GM12878 (cell line): ENCODE results near the gene CBX7. TPM values are rescaled to one million over a fixed set of nuclear protein-coding genes. Genes with fewer than 3 reads are reported as not detected.

Source experiments
- BCL11A ChIP-seq: IDR thresholded peaks from 2 replicates; pipeline ENCODE4 v1.6.1; 2011; ENCODE audit warnings: low read depth, low read length
- CBX3 ChIP-seq: fragments of 200-600 bp; sonication (generic); IDR thresholded peaks from 2 replicates; pipeline ENCODE4 v1.6.1; 2016; ENCODE audit warnings: low read depth, borderline replicate concordance
- CREB1 ChIP-seq: IDR thresholded peaks from 2 replicates; pipeline ENCODE4 v1.6.1; 2012; ENCODE audit warnings: low read depth, mild to moderate bottlenecking, inconsistent platforms
- E2F8 ChIP-seq: fragments of 450-650 bp; IDR thresholded peaks from 2 replicates; pipeline ENCODE4 v1.6.1; 2018; ENCODE audit warnings: mild to moderate bottlenecking, low read depth, moderate library complexity; ENCODE audit not compliant: partially characterized antibody
- ESRRA ChIP-seq: IDR thresholded peaks from 2 replicates; pipeline ENCODE4 v1.6.1; 2012; ENCODE audit warnings: mild to moderate bottlenecking, low read length, improper control_type of control experiment
- HDAC6 ChIP-seq: fragments of 200-600 bp; sonication (generic); IDR thresholded peaks from one replicate; pipeline ENCODE4 v1.8.0; 2017; ENCODE audit warnings: antibody characterized with exemption; ENCODE audit not compliant: unreplicated experiment
- MAX ChIP-seq: IDR thresholded peaks from 2 replicates; pipeline ENCODE4 v1.6.1; 2012; ENCODE audit warnings: low read depth, low read length, improper control_type of control experiment
- MXI1 ChIP-seq: fragments of 150-350 bp; IDR thresholded peaks from 2 replicates; pipeline ENCODE4 v1.6.1; 2011; ENCODE audit warnings: low read depth, mild to moderate bottlenecking, inconsistent platforms, low read length, improper control_type of control experiment
- NFXL1 ChIP-seq: fragments of 450-650 bp; IDR thresholded peaks from 2 replicates; pipeline ENCODE4 v1.6.1; 2017; ENCODE audit warnings: antibody characterized with exemption, mild to moderate bottlenecking, borderline replicate concordance
- NFYA ChIP-seq: IDR thresholded peaks from 2 replicates; pipeline ENCODE4 v1.6.1; 2011; ENCODE audit warnings: low read depth, mild to moderate bottlenecking, low read length, improper control_type of control experiment, borderline replicate concordance
- PAX5 ChIP-seq: IDR thresholded peaks from 2 replicates; pipeline ENCODE4 v1.6.1; 2011; ENCODE audit warnings: low read depth, low read length, borderline replicate concordance
- POLR2AphosphoS5 ChIP-seq: IDR thresholded peaks from 2 replicates; pipeline ENCODE4 v1.6.1; 2011; ENCODE audit warnings: mild to moderate bottlenecking, low read length, inconsistent platforms
- PRDM15 ChIP-seq: fragments of 450-650 bp; formaldehyde crosslinking; IDR thresholded peaks from 2 replicates; pipeline ENCODE4 v1.4.0; 2020; ENCODE audit warnings: mild to moderate bottlenecking, moderate library complexity
- SP1 ChIP-seq: IDR thresholded peaks from one replicate; pipeline ENCODE4 v1.6.1; 2011; ENCODE audit warnings: low read depth, low read length
- USF1 ChIP-seq: IDR thresholded peaks from 2 replicates; pipeline ENCODE4 v1.6.1; 2011; ENCODE audit warnings: borderline replicate concordance, low read depth, mild to moderate bottlenecking, moderate library complexity, mixed read lengths, low read length; ENCODE audit not compliant: insufficient read depth; ENCODE audit errors: extremely low read length
- YY1 ChIP-seq: IDR thresholded peaks from 2 replicates; pipeline ENCODE4 v1.6.1; 2011; ENCODE audit warnings: low read depth, mild to moderate bottlenecking, low read length
- ZBTB33 ChIP-seq: fragments of 450-650 bp; IDR thresholded peaks from 2 replicates; pipeline ENCODE4 v1.6.1; 2017; ENCODE audit warnings: mild to moderate bottlenecking
- ZNF207 ChIP-seq: fragments of 450-650 bp; IDR thresholded peaks from 2 replicates; pipeline ENCODE4 v1.6.1; 2014; ENCODE audit warnings: antibody characterized with exemption, mild to moderate bottlenecking, borderline replicate concordance
- ZNF384 ChIP-seq: IDR thresholded peaks from 2 replicates; pipeline ENCODE4 v1.6.1; 2012; ENCODE audit warnings: low read depth, mild to moderate bottlenecking, low read length, improper control_type of control experiment, borderline replicate concordance
- polyA plus RNA-seq, 11 experiments: library from polyadenylated mRNA; depleted of rRNA in 4 of 11; unstranded in 6 of 11; stranded (reverse) in 5 of 11; fragments of >200 nt; fragmentation: Nextera tagmentation in 4 of 11; fragmentation: Illumina TruSeq in 1 of 11; extraction: Ambion mirVana in 4 of 11; extraction: Trizol in 1 of 11; gene quantifications; 1 replicate in 1 of 11; 2 replicates in 10 of 11; pipeline versions ENCODE4 v1.2.1 to v1.2.3, GENCODE V29; 2011 to 2016; ENCODE audit warnings: inconsistent platforms in 2 of 11, missing spikeins in 2 of 11, low read depth in 1 of 11
- total RNA-seq, 4 experiments: library from RNA; depleted of rRNA in 3 of 4; stranded (reverse); fragments of >200 nt in 3 of 4; fragmentation: Illumina TruSeq in 1 of 4; extraction: Trizol in 1 of 4; gene quantifications; 2 replicates each; pipeline versions ENCODE4 v1.2.1 to v1.2.3, GENCODE V29; 2013 to 2021

Gene CBX7
- total and polyA plus RNA-seq, 10 of the 15 experiments (the other 5 are each of a cell fraction or from before 2014, with no cell fraction given): 0.18 to 17.2 (median 5.6) TPM

- no peak for TF ChIP-seq USF1
- no peak for TF ChIP-seq ZBTB33
- TF ChIP-seq NFXL1: peak; percentile 93; the same call in 1 of the 2 replicates
- no peak for TF ChIP-seq NFYA
- no peak for TF ChIP-seq CBX3
- no peak for TF ChIP-seq YY1
- no peak for TF ChIP-seq SP1
- no peak for TF ChIP-seq PRDM15
- TF ChIP-seq PAX5: peak; percentile 42; the same call in 1 of the 2 replicates
- TF ChIP-seq ZNF384: no peak
- TF ChIP-seq E2F8: no peak
- TF ChIP-seq ESRRA: no peak
- TF ChIP-seq MXI1: no peak
- peak; percentile 51; the same call in 1 of the 2 replicates for TF ChIP-seq POLR2AphosphoS5
- no peak for TF ChIP-seq CREB1
- TF ChIP-seq HDAC6: no peak
- 0 out of 2 replicates have a peak, but pooled peaks have one; percentile 14 for TF ChIP-seq BCL11A
- no peak for TF ChIP-seq MAX
- TF ChIP-seq ZNF207: no peak
Measured at GRCh38 chr22:39097098-39098020, 55.1 kb downstream of the CBX7 start, which contains the start of gene APOBEC3H (continued).
